ENCODE results near the gene RPS14.

RPS14 gene

GRCh38 chr5:150398722-150399523, 50.6 kb downstream of the RPS14 start:
- peak; percentile 38 to 45 for ATAC-seq

- no peak for ATAC-seq
These were observed 51.5 kb downstream of the RPS14 start for GRCh38 chr5:150397782-150398721.

GRCh38 chr5:150397146-150397781, 52.3 kb downstream of the RPS14 start:
- ATAC-seq, result no peak

- no peak for ATAC-seq
These were observed 53.3 kb downstream of the RPS14 start for GRCh38 chr5:150396267-150396666.

- ATAC-seq, result no peak
These were observed 53.9 kb downstream of the RPS14 start for GRCh38 chr5:150395688-150395975.

- ATAC-seq, result no peak
These were observed 54.4 kb downstream of the RPS14 start for GRCh38 chr5:150394912-150395687.

- peak; percentile 23 to 39 for ATAC-seq
These were observed 55.4 kb downstream of the RPS14 start for GRCh38 chr5:150394131-150394530.

- no peak for ATAC-seq
These were observed 56.4 kb downstream of the RPS14 start for GRCh38 chr5:150393096-150393645.

- no peak for ATAC-seq
These were observed 56.9 kb downstream of the RPS14 start for GRCh38 chr5:150392680-150393079.
